SK-N-DZ (cell line): ENCODE data around the gene ARHGEF16.
A peak's percentile ranks its signal among the peaks of the same experiment; 100 is the strongest.

Experiments used
- DNase-seq: peaks from one replicate; pipeline ENCODE4 v3.0.0-alpha.2; 2015; ENCODE audit warnings: low spot score

ARHGEF16 gene

GRCh38 chr1:3468236-3469103 lies 14.0 kb downstream of the ARHGEF16 start:
- no peak for DNase-seq

GRCh38 chr1:3469104-3469848 lies 14.8 kb downstream of the ARHGEF16 start:
- no peak for DNase-seq

DNA sequence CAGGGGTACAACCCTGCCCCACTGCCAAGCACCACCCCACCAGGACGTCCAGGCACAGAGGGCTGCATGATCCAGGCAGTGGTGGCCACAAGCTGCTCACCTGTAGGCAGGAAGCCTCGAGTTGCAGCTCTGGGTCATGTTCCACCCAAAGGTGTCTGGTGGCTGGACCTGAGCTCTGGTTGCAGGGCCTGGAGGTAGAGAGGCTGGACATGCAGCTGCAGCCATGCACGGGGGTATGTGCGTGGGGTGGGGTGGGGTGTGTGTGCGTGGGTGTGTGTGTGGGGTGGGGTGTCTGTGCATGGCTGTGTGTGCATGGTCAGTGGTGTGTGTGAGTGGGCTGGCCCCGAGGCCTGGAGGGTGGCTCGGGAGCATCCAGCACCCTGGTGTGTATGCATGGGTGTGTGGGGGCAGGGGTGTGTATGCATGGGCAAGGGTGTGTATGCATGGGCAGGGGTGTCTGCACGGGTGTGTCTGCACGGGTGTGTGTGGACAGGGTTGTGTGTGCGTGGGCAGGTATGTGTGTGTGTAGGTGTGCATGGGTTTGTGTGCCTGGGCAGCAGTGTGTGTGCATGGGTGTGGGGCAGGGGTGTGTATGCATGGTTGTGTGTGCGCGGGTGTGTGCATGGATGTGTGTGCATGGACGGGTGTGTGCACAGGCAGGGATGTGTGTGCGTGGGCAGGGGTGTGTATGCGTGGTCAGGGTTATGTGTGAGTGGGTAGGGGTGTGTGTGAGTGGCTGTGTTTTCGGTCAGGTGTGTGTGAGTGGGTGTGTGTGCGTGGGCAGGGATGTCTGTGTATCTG lies 15.6 kb downstream of the ARHGEF16 start:
- DNase-seq: no peak

DNA sequence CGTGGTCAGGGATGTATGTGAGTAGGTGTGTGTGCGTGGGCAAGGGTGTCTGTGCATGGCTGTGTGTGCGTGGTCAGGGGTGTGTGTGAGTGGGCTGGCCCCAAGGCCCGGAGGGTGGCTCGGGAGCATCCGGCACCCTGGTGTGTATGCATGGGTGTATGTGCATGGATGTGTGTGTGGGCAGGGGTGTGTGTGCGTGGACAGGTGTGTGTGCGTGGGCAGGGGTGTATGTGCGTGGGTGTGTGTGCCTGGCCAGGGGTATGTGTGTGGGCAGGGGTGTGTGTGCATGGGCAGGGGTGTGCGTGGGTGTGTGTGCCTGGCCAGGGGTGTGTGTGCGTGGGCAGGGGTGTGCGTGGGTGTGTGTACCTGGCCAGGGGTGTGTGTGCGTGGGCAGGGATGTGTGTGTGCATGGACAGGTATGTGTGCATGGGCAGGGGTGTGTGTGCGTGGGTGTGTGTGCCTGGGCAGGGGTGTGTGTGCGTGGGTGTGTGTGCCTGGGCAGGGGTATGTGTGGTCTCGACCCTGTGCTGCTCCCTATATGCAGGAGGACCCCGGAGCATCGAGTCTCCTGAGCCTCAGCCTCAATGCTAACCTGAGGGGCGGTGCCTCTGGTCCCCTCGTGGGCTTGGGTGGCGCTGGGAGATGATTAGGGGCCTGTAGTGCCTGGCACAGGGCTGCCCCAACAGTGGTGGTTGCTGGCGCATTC lies 16.3 kb downstream of the ARHGEF16 start:
- DNase-seq: no peak

DNA sequence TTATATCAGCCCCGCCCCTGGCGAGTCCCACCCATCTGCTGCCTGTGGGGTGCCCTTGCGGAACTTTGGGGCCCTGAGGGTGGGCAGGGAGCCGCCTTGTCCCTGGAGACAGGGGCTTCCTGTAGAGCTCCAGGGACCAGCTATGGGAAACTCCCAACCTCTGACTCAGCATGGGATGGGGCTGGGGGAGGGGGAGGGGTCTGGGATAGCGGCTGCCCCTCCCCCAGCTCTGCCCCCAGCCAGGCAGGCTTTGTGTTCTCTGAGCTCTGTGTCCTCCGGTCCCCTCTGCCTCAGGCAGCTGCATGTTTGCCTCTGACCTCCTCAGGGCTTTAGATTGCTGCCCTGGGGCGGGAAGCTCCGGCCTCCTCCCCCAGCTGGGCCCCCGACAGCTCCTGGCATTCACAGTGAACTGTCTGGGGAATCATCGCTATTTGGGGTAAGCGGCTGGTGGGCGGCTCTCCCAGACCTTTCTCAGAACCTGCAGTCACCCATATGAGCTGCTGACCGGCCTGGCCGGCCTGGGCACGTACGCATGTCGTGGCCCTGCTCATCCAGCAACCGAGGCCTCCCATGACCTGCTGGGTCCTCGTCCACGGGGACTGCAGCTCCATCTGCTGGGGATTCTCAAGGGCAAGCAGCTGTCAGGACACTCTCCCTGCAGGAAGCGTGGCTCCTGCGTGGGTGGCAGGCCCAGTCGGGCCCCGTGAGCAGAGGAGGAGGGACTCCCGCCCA lies 17.1 kb downstream of the ARHGEF16 start:
- DNase-seq: peak; percentile 21

GRCh38 chr1:3472088-3472850 lies 17.8 kb downstream of the ARHGEF16 start:
- DNase-seq: no peak

DNA sequence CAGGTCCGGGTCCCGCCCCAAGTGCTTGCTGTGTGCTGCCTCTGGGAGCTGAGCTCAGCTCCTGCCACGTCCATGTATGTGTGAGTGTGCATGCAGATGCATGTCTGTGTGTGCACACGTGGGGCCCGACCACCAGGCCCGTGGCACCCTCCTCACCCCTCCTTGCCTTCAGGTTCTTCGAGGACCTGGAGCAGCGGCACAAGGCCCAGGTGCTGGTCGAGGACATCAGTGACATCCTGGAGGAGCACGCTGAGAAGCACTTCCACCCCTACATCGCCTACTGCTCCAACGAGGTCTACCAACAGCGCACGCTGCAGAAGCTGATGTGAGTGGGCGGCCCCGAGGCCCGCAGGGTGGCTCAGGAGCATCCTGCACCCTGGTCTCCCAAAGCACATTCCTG lies 18.4 kb downstream of the ARHGEF16 start:
- DNase-seq: no peak

DNA sequence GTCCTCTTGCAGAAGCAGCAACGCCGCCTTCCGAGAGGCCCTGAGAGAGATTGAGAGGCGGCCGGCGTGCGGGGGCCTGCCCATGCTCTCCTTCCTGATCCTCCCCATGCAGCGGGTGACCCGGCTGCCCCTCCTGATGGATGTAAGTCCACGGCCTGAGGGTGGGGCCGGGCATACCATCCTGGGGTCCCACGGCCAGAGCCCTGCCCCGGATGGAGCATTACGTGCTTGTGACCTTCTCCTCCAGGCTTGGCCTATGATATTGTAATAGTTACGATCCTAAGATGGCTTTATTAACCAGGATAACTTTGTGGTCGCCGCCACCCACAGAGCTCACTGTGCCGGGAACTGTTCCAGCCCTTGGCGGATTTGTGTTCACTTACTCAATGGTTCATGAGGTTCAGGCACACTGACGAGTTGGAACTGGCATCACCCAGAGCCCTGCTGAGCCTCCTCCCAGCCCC lies 18.9 kb downstream of the ARHGEF16 start:
- DNase-seq: no peak

DNA sequence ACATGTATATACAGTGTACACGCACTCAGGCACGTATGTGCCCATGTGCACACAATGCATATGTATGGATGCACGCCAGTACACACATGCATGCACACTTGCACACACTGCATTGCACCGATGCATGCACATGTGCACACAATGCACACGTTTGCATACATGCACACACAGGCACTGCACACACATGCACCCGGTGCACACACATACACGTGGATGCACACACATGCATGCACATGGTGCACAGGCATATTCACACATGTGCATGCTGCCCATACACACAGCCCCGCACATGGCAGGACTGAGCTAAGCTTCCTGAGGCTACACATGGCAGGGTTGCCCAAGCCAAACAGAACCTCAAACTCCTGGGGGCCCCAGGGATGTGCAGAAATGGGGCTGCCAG lies 19.6 kb downstream of the ARHGEF16 start:
- DNase-seq: no peak

GRCh38 chr1:3474421-3474820 lies 20.0 kb downstream of the ARHGEF16 start:
- DNase-seq: no peak

DNA sequence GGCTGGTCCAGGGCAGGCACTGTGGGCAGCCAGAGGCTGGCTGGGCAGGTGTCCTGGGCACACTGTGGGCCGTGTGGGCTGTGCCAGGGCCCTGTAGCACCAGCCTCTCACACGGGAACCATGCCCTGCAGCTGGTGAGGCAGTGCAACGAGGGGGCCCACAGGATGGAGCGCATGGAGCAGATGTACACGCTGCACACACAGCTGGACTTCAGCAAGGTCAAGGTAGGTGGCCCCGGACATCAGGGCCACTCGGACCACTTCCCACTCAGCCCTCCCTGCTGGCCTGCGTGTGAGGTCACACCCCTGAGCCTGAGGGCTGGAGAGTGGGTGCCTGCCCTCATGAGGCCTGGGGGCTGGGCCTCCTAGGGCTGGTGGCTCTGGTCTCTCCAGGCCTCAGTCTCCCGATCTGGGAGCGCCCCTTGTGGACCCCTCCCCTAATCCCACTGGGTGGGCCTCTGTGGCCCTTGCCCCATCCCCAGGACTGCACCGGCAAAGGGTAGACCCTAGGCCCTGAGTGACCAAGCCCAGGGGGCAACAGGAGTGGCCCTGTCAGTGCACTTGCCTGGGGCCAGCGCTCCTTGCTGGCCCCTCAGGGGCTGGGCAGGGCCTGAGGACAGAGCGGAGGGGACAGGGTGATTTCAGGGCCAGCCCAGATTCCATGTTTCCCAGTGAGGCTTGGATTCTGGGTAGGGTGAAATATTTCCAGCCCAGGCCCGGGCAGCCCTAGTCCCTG lies 21.5 kb downstream of the ARHGEF16 start:
- no peak for DNase-seq

GRCh38 chr1:3476666-3477065 lies 22.2 kb downstream of the ARHGEF16 start:
- DNase-seq: no peak

DNA sequence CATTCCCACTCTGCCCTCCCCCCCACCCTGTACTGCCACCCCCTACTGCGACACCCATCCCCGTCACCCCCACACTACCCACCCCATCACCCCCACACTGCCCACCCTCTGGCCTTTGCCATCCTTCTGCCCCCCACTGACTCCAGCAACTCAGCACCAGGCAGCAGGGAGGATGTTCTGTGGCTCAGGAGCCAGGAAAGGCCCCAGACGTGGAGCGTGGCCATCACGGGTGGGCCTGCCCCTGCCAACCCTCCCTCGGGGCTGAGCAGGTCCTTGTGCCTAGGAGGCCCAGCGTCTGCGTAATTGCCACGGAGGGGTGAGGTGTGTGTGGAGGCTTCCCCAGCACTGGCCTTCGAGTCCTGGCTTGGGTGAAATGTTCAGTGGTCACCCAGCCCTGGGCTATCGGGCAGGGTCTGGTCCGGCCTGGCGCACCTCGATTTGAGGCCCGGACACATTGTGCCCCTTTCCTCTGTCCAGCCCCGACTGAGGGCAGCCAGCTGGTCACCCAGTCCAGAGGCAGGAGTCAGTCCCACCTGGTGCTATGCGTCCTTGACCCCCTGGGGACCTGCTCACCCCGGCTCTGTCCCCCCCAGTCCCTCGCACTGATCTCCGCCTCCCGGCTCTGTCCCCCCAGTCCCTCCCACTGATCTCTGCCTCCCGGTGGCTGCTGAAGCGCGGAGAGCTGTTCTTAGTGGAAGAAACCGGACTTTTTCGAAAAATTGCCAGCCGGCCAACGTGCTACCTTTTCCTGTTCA lies 23.0 kb downstream of the ARHGEF16 start:
- no peak for DNase-seq

GRCh38 chr1:3478187-3478586 lies 23.7 kb downstream of the ARHGEF16 start:
- DNase-seq: no peak

DNA sequence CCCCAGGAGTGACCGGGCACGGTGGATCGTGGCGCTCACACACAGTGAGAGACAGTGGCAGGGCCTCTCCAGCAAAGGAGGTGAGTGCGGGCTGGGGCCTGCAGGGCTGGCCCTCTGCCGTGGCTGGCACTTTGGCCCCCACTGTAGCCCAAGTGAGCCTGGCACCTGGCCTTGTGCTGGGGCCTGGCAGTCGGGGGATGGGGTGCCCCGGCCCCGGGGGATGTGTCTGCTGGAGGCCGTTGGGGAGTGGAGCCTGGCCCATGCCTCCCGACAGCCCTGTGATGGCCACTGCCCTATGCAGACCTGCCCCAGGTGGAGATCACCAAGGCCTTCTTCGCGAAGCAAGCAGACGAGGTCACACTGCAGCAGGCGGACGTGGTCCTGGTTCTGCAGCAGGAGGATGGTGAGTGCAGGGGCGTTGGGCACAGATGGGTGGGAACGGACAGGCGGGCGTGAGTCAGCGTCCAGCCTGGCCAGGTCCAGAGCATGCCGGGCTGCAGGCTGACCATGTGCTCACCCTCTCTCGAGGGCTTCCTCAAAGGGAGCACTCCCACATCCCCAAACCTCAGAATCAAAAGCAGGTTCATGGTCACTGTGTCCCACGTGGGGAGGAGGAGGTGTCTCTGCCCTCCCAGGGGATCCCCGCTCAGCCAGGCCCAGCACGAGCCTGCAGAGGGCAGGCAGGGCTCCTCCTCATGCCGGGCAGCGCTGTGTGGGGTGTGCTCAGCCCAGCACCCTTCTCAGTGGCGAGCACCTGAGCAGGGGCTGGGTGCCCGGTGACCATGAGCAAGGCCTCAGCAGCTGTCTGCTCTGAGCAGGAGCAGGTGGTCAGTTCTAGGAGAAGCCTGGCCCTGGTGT lies 25.3 kb downstream of the ARHGEF16 start:
- DNase-seq: no peak

DNA sequence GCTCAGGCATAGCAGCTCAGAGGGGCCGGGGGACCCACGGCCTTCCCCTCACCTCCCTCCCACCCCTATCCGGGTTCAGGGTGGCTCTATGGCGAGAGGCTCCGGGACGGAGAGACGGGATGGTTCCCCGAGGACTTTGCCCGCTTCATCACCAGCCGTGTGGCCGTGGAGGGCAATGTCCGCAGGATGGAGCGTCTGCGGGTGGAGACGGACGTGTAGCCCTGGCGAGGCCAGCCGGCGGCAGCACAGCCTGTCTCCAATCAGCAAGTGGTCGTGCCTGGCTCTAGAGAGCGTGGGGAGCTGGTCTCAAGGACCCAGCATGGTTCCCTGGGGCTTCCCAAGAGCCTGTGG lies 25.9 kb downstream of the ARHGEF16 start:
- no peak for DNase-seq

- no peak for DNase-seq
Measured at GRCh38 chr1:3481046-3481445, 26.6 kb downstream of the ARHGEF16 start.
